Stromal cell of bone marrow (primary cell): ENCODE results near the gene C5orf15.

Experiments used
- DNase-seq: peaks from one replicate; pipeline ENCODE4 v3.0.0-alpha.2; 2012; ENCODE audit warnings: low read depth

Gene C5orf15

GRCh38 chr5:133968204-133968980 lies at the start of gene C5orf15:
Gene C5orf15 (minus strand): TSS chr5:133968625. CDS start chr5:133968584, 41 bp downstream.
- peak; percentile 97 for DNase-seq

GRCh38 chr5:134008266-134008749 lies 39.9 kb upstream of the C5orf15 start:
- no peak for DNase-seq

- no peak for DNase-seq
Measured at GRCh38 chr5:134007581-134008265, 39.3 kb upstream of the C5orf15 start.

- no peak for DNase-seq
Measured at GRCh38 chr5:134006115-134006514, 37.7 kb upstream of the C5orf15 start.

GRCh38 chr5:134005417-134006061 lies 37.1 kb upstream of the C5orf15 start:
- DNase-seq, result no peak

GRCh38 chr5:134004626-134005416 lies 36.4 kb upstream of the C5orf15 start, which contains the start of gene VDAC1:
Gene VDAC1 (minus strand): TSS chr5:134004975. CDS start chr5:133993012, 11,963 bp downstream.
- peak; percentile 65 for DNase-seq

- no peak for DNase-seq
Measured at GRCh38 chr5:134003817-134004625, 35.6 kb upstream of the C5orf15 start.

- DNase-seq, result no peak
Measured at GRCh38 chr5:134003064-134003816, 34.8 kb upstream of the C5orf15 start.

GRCh38 chr5:134001938-134002731 lies 33.7 kb upstream of the C5orf15 start:
- DNase-seq, result no peak

GRCh38 chr5:134000696-134001453 lies 32.5 kb upstream of the C5orf15 start:
- DNase-seq, result no peak

- DNase-seq, result no peak
Measured at GRCh38 chr5:134000091-134000511, 31.7 kb upstream of the C5orf15 start.

GRCh38 chr5:133998807-133999206 lies 30.4 kb upstream of the C5orf15 start:
- DNase-seq, result no peak

GRCh38 chr5:133998042-133998441 lies 29.6 kb upstream of the C5orf15 start:
- no peak for DNase-seq

- DNase-seq, result no peak
Measured at GRCh38 chr5:133996683-133997252, 28.3 kb upstream of the C5orf15 start.

- no peak for DNase-seq
Measured at GRCh38 chr5:133995883-133996563, 27.6 kb upstream of the C5orf15 start.

GRCh38 chr5:133995341-133995740 lies 26.9 kb upstream of the C5orf15 start:
- no peak for DNase-seq

GRCh38 chr5:133994990-133995333 lies 26.5 kb upstream of the C5orf15 start:
- DNase-seq, result no peak
